Omental fat pad (tissue), 4 donors: ENCODE data around the gene ATAD3A. TPM values are rescaled to one million over a fixed set of nuclear protein-coding genes. Genes with fewer than 3 reads are reported as not detected.
A peak's percentile ranks its signal among the peaks of the same experiment; 100 is the strongest.
"Not testable (repeated sequence)": the region's sequence is repeated elsewhere in the genome, so short reads cannot be mapped to it uniquely, and the experiment has no call there.

ENCODE experiments used
- ATAC-seq: fragments of 150-250 bp; one replicate; pipeline ENCODE4 v1.9.1; 2016; ENCODE audit warnings: mild to moderate bottlenecking, moderate library complexity; ENCODE audit not compliant: low FRiP score
- DNase-seq: peaks from one replicate; pipeline ENCODE4 v3.0.0-alpha.2; 2019; ENCODE audit warnings: low spot score
- CTCF ChIP-seq, 3 donors: fragments of 450-650 bp; IDR thresholded peaks; one replicate each; pipeline ENCODE4 v1.5.1; 2016 to 2017; ENCODE audit warnings: antibody characterized with exemption in 3 of 3, mild to moderate bottlenecking in 3 of 3, moderate library complexity in 2 of 3
- total RNA-seq, 4 donors: library from RNA; depleted of rRNA; stranded (reverse); fragments of >200 nt; gene quantifications; one replicate each; pipeline ENCODE4 v1.1.0, GENCODE V29; 2016

ATAD3A gene
- total RNA-seq, 4 donors from 2014 or later = 17.3 to 38.5 (median 20.7) TPM

GRCh38 chr1:1552263-1552639 is 40.3 kb downstream of the ATAD3A start:
- DNase-seq (no peak), ATAC-seq (no peak)
- no peak for TF ChIP-seq CTCF (IDR thresholded peaks at IDR 0.05)

- DNase-seq (no peak), ATAC-seq (no peak)
- no peak for TF ChIP-seq CTCF (IDR thresholded peaks at IDR 0.05)
Measured at GRCh38 chr1:1553821-1554494, 42.0 kb downstream of the ATAD3A start.

GRCh38 chr1:1554550-1554925 is 42.6 kb downstream of the ATAD3A start:
- ATAC-seq = peak; percentile 4
- DNase-seq = no peak

GRCh38 chr1:1554926-1555915 is 43.3 kb downstream of the ATAD3A start:
- no peak for DNase-seq
- TF ChIP-seq CTCF (IDR thresholded peaks at IDR 0.05) = no peak
- ATAC-seq = peak; percentile 60

More at GRCh38 chr1:1554550-1554925, 42.6 kb downstream of the ATAD3A start:
- TF ChIP-seq CTCF (IDR thresholded peaks at IDR 0.05) = no peak

GRCh38 chr1:1556505-1556904 is 44.5 kb downstream of the ATAD3A start:
- DNase-seq (no peak), ATAC-seq (no peak)
- TF ChIP-seq CTCF (IDR thresholded peaks at IDR 0.05) = no peak

- ATAC-seq, DNase-seq: not testable (repeated sequence)
Measured at GRCh38 chr1:1556961-1557360, 45.0 kb downstream of the ATAD3A start.

GRCh38 chr1:1557688-1558087 is 45.7 kb downstream of the ATAD3A start:
- not testable (repeated sequence) for ATAC-seq

GRCh38 chr1:1558591-1558990 is 46.6 kb downstream of the ATAD3A start:
- TF ChIP-seq CTCF (IDR thresholded peaks at IDR 0.05) = no peak
- no peak for ATAC-seq

More at GRCh38 chr1:1557688-1558087, 45.7 kb downstream of the ATAD3A start:
- not testable (repeated sequence) for DNase-seq

More at GRCh38 chr1:1558591-1558990, 46.6 kb downstream of the ATAD3A start:
- DNase-seq = no peak
